GM12864 (cell line): Measurements from ENCODE around the gene LRRC63.

Experiments
- DNase-seq: peaks from one replicate; pipeline ENCODE4 v3.0.0-alpha.2; 2011; ENCODE audit warnings: low read depth
- H3K4me3 ChIP-seq: 2 replicates; pipeline ENCODE4 v1.5.1; 2011; ENCODE audit warnings: mild to moderate bottlenecking, low read depth, low read length, control low read depth
- TF ChIP-seq, protein P1 (sequence below): IDR thresholded peaks from 2 replicates; pipeline ENCODE4 v1.5.1; 2011; ENCODE audit warnings: low read depth, mild to moderate bottlenecking, moderate library complexity, low read length, control low read depth, inconsistent platforms; ENCODE audit errors: missing control alignments

LRRC63 gene

DNA sequence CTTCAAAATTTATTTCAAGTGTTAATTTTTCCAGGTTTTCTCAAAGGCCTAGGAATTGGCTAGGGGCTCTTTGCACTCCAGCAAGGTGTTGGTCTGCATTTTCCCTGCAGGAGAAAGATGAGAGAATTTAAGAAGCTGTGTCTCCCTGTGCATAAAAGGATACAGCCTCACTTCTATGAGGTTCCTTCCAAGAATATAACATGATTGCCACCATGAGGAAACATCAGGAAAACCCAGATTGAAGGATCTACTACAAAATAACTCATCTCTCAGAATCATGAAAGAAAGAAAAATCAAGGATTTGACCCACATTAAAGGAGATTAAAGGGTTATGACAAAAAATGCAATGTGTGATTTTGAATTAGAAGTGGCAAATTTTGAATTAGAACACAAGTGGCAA is 105.4 kb downstream of the LRRC63 start:
- no peak overlapping the region for H3K4me3 ChIP-seq
- DNase-seq, result no peak
- TF ChIP-seq, protein P1, sequence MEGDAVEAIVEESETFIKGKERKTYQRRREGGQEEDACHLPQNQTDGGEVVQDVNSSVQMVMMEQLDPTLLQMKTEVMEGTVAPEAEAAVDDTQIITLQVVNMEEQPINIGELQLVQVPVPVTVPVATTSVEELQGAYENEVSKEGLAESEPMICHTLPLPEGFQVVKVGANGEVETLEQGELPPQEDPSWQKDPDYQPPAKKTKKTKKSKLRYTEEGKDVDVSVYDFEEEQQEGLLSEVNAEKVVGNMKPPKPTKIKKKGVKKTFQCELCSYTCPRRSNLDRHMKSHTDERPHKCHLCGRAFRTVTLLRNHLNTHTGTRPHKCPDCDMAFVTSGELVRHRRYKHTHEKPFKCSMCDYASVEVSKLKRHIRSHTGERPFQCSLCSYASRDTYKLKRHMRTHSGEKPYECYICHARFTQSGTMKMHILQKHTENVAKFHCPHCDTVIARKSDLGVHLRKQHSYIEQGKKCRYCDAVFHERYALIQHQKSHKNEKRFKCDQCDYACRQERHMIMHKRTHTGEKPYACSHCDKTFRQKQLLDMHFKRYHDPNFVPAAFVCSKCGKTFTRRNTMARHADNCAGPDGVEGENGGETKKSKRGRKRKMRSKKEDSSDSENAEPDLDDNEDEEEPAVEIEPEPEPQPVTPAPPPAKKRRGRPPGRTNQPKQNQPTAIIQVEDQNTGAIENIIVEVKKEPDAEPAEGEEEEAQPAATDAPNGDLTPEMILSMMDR, result no peak

DNA sequence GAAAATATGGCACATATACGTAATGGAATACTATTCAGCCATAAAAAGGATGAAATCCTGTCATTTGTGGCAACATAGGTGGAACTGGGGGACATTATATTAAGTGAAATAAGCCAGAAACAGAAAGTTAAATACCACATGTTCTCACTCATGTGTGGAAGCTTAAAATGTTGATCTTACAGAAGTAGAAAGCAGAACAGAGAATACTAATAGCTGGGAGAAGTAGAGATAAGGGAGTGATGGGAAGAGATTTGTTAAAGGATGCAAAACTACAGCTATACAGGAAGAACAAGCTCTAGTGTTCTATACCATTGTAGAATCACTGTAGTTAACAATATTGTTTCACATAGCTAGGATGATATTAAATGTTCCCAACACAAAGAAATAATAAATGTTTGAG is 107.3 kb downstream of the LRRC63 start:
- no peak overlapping the region for H3K4me3 ChIP-seq
- no peak for DNase-seq
- TF ChIP-seq, protein P1, result no peak

DNA sequence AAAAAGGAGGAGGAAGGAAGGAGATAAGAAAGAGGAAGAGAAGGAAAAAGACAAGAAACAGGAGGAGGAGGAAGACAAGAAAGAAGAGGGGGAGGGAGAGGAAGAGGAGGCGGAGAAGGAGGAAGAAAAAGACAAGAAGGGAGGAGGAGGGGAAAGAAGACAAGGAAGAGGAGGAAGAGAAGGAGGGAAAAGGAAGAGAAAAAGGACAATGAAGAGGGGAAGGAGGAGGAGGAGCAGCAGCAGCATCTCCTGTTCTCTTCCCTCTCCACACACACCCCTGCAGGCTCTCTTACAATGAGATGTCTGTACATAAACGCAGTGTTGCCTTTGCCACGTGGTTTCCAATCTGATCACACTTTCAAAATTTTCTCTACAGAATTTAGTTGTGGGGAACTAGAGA is 108.7 kb downstream of the LRRC63 start:
- no peak for DNase-seq
- H3K4me3 ChIP-seq, result no peak overlapping the region
- TF ChIP-seq, protein P1, result no peak

DNA sequence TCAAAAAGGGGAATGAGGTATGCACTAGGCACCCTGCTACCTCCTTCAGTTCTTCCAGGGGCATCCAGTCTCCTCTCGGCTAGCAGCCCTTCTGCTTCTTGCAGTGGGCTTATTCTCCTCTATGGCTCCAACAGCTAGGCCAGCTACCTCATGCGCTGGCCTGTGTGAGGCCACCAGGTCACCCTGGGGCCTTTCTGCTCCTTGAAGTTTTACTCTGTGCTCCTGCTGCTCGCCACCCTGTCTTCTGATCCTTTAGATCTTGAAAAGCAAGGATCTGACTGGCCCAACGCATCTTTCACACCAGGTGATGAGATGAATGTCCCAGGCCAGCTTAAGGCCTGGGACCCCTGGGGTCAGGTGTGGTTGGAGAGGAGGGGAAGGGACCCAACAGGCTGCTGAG is 109.1 kb downstream of the LRRC63 start:
- TF ChIP-seq, protein P1, result no peak
- no peak for DNase-seq
- H3K4me3 ChIP-seq, result no peak overlapping the region

DNA sequence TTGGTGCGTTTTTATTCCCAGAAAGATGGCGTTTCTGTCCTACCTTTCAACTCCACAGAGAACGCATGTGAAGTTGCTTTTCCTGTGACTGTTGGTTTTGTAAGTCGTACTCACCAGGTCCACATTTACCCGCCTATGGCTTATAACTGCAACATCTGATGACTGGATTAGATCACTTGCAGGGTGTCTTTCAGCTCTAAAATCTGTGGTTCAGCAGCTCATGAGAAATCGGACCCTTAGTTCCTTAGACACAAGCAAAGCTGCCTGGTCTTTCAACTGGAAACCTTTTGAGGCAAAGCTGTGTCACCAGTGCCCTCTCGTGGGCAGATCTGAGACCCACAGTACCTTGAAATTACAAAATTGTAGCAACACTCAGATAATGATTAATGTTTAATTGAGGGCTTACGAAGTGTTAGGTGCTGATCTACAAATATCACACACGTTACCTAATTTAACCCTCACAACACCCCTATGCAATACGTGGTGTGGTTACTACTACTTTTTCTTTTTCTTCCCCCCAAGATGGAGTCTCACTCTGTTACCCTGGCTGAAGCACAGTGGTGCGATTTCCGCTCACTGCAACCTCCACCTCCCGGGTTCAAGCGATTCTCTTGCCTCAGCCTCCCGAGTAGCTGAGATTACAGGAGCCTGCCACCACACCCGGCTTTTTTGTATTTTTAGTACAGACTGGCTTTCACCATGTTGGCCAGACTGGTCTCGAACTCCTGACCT is 109.9 kb downstream of the LRRC63 start:
- TF ChIP-seq, protein P1, result peak; percentile 86
- H3K4me3 ChIP-seq, result no peak overlapping the region
- no peak for DNase-seq

DNA sequence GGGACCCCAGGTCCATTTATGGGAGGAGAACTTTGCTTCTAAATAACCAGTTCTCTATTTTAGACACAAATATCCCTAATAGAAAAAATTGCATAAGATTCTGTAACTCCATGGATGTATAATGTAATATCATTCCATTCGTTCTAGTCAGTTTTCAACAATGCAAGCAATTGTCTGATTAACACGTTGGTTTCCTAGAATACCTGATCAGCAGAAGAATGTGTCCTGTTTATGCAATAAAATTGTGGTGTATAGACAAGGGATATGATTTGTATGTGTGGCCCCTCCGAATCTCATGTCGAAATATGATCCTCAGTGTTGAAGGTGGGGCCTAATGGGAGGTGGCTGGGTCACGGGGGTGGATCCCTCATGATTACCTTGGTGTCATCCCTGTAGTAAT is 113.2 kb downstream of the LRRC63 start:
- no peak overlapping the region for H3K4me3 ChIP-seq
- TF ChIP-seq, protein P1, result no peak
- DNase-seq, result no peak
